Liver (tissue), 9 donors: ENCODE results near the gene KRTAP9-8. TPM values are rescaled to one million over a fixed set of nuclear protein-coding genes. Genes with fewer than 3 reads are reported as not detected.

Source experiments
- DNase-seq: peaks from one replicate; pipeline ENCODE4 v3.0.0-alpha.2; 2017; ENCODE audit warnings: low spot score
- H3K27ac ChIP-seq, 2 donors: one replicate each; pipeline ENCODE4 v1.7.0; 2013; ENCODE audit warnings: inconsistent platforms in 2 of 2, low read length in 2 of 2, control low read depth in 1 of 2, low read depth in 1 of 2, mild to moderate bottlenecking in 1 of 2
- H3K27me3 ChIP-seq, 4 donors: one replicate each; pipeline versions ENCODE4 v1.6.1 to v1.7.0; 2013; ENCODE audit warnings: low read length in 3 of 4, inconsistent platforms in 1 of 4, mild to moderate bottlenecking in 1 of 4, moderate library complexity in 1 of 4; ENCODE audit not compliant: control insufficient read depth in 4 of 4, insufficient read depth in 4 of 4
- H3K36me3 ChIP-seq, 4 donors: one replicate each; pipeline versions ENCODE4 v1.6.1 to v1.7.0; 2013; ENCODE audit warnings: low read length in 3 of 4, mild to moderate bottlenecking in 3 of 4, low read depth in 1 of 4, moderate library complexity in 1 of 4; ENCODE audit not compliant: control insufficient read depth in 4 of 4, insufficient read depth in 3 of 4
- H3K4me1 ChIP-seq, 4 donors: one replicate each; pipeline versions ENCODE4 v1.6.1 to v1.7.0; 2013; ENCODE audit warnings: low read length in 3 of 4, mild to moderate bottlenecking in 3 of 4, moderate library complexity in 1 of 4; ENCODE audit not compliant: control insufficient read depth in 4 of 4, insufficient read depth in 4 of 4
- H3K4me3 ChIP-seq, 3 donors: one replicate each; pipeline versions ENCODE4 v1.6.1 to v1.7.0; 2013; ENCODE audit warnings: low read length in 3 of 3, control low read depth in 1 of 3, low read depth in 1 of 3, mild to moderate bottlenecking in 1 of 3
- H3K9ac ChIP-seq, 2 donors: one replicate each; pipeline ENCODE4 v1.7.0; 2013; ENCODE audit warnings: low read length in 2 of 2, mild to moderate bottlenecking in 2 of 2, moderate library complexity in 2 of 2, control low read depth in 1 of 2, low read depth in 1 of 2
- H3K9me3 ChIP-seq, 4 donors: one replicate each; pipeline versions ENCODE4 v1.6.1 to v1.7.0; 2013; ENCODE audit warnings: low read length in 3 of 4; ENCODE audit not compliant: control insufficient read depth in 4 of 4
- EGR1 ChIP-seq, 2 donors: IDR thresholded peaks; 2 replicates each; pipeline ENCODE4 v1.6.1; 2016 to 2018; ENCODE audit warnings: antibody characterized with exemption in 2 of 2, low read depth in 2 of 2
- FOXA1 ChIP-seq: IDR thresholded peaks from 2 replicates; pipeline ENCODE4 v1.6.1; 2016; ENCODE audit warnings: antibody characterized with exemption
- FOXA2 ChIP-seq: IDR thresholded peaks from 2 replicates; pipeline ENCODE4 v1.6.1; 2016; ENCODE audit warnings: antibody characterized with exemption
- GABPA ChIP-seq, 2 donors: IDR thresholded peaks in 1 of 2; conservative IDR thresholded peaks in 1 of 2; 2 replicates each; pipeline ENCODE4 v1.6.1; 2016; ENCODE audit warnings: antibody characterized with exemption in 2 of 2, mild to moderate bottlenecking in 1 of 2, moderate library complexity in 1 of 2
- HNF4A ChIP-seq, 2 donors: conservative IDR thresholded peaks; 2 replicates each; pipeline ENCODE4 v1.6.1; 2016; ENCODE audit warnings: antibody characterized with exemption in 2 of 2, mild to moderate bottlenecking in 2 of 2
- HNF4G ChIP-seq: IDR thresholded peaks from 2 replicates; pipeline ENCODE4 v1.6.1; 2016; ENCODE audit warnings: antibody characterized with exemption
- JUND ChIP-seq, 2 donors: IDR thresholded peaks; 2 replicates each; pipeline ENCODE4 v1.6.1; 2016; ENCODE audit warnings: antibody characterized with exemption in 2 of 2
- NR2F2 ChIP-seq: IDR thresholded peaks from 2 replicates; pipeline ENCODE4 v1.6.1; 2016; ENCODE audit warnings: antibody characterized with exemption
- RAD21 ChIP-seq, 2 donors: IDR thresholded peaks; 2 replicates each; pipeline ENCODE4 v1.6.1; 2016; ENCODE audit warnings: antibody characterized with exemption in 2 of 2, mild to moderate bottlenecking in 2 of 2
- RXRA ChIP-seq, 2 donors: IDR thresholded peaks; 2 replicates each; pipeline ENCODE4 v1.6.1; 2017 to 2018; ENCODE audit warnings: antibody characterized with exemption in 2 of 2, mild to moderate bottlenecking in 1 of 2
- SP1 ChIP-seq: IDR thresholded peaks from 2 replicates; pipeline ENCODE4 v1.6.1; 2018; ENCODE audit warnings: antibody characterized with exemption, mild to moderate bottlenecking
- TAF1 ChIP-seq: conservative IDR thresholded peaks from 2 replicates; pipeline ENCODE4 v1.6.1; 2016; ENCODE audit warnings: antibody characterized with exemption, mild to moderate bottlenecking
- YY1 ChIP-seq: IDR thresholded peaks from 2 replicates; pipeline ENCODE4 v1.6.1; 2016; ENCODE audit warnings: antibody characterized with exemption, mild to moderate bottlenecking
- WGBS: extraction: QIAGEN DNeasy Blood & Tissue Kit; methylation state at CpG from one replicate; pipeline ENCODE4 v1.1.7; 2013; 5-methylcytosine and 5-hydroxymethylcytosine counted together
- polyA plus RNA-seq, 2 donors: library from polyadenylated mRNA; stranded (reverse) in 1 of 2; unstranded in 1 of 2; fragments of 200-250 nt in 1 of 2; fragments of >200 nt in 1 of 2; fragmentation: Nextera tagmentation in 1 of 2; extraction: Ambion mirVana in 1 of 2; gene quantifications; one replicate each; pipeline versions ENCODE4 v1.2.1 to v1.2.3, GENCODE V29; 2013 to 2015
- total RNA-seq, 2 donors: library from RNA; depleted of rRNA; stranded (reverse); fragments of >200 nt; gene quantifications; one replicate each; pipeline ENCODE4 v1.2.3, GENCODE V29; 2014
- TF ChIP-seq, protein P1 (sequence below): fragments of 150-350 bp; IDR thresholded peaks from 2 replicates; pipeline ENCODE4 v1.5.1; 2017; ENCODE audit warnings: improper control_type of control experiment, low read depth, low read length; ENCODE audit not compliant: missing input control
- TF ChIP-seq, protein P2 (sequence below): IDR thresholded peaks from 2 replicates; pipeline ENCODE4 v1.6.1; 2016; ENCODE audit warnings: antibody characterized with exemption
- TF ChIP-seq, protein P3 (sequence below): IDR thresholded peaks from 2 replicates; pipeline ENCODE4 v1.6.1; 2016; ENCODE audit warnings: antibody characterized with exemption, mild to moderate bottlenecking
- TF ChIP-seq, protein P4 (sequence below): IDR thresholded peaks from 2 replicates; pipeline ENCODE4 v1.6.1; 2016; ENCODE audit warnings: antibody characterized with exemption
- TF ChIP-seq, protein P5 (sequence below): IDR thresholded peaks from 2 replicates; pipeline ENCODE4 v1.6.1; 2016; ENCODE audit warnings: antibody characterized with exemption
- donor health status: healthy.
- donor health status: healthy.
- donor health status: healthy.
- donor health status: healthy.
- donor health status: healthy.

Gene KRTAP9-8
- total and polyA plus RNA-seq, 4 donors = not detected

DNA sequence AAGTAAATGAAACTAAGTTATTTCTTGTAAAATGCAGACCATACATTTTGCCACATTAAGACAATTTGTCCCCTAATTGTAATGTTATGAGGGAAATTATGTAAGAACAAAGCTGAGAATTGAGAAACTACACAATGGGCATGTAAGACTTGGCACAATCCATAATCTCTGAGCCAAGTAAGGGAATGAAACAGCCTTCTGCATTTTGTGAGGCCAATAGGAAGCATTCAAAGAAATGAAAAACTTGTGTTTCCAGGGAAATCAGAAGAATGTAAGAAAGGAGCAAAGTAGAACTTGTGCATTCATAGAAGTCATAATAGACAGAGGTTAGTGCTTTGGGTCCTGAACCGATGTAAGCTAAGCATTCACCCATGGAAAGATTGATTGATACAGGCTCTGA, 13.5 kb downstream of the KRTAP9-8 start:
- Histone ChIP-seq H3K27ac (no peak overlapping the region), H3K27me3 (no peaks in the 10 kb centered on the region), H3K36me3 (no peaks in the 10 kb centered on the region), H3K9ac (no peak overlapping the region), H3K4me3 (no peak overlapping the region), H3K4me1 (no peaks in the 10 kb centered on the region), H3K9me3 (no peaks in the 10 kb centered on the region)
- 92% methylated on average over 1 of the region's 1 CpG for WGBS
- DNase-seq = no peak
- TF ChIP-seq, protein P1, sequence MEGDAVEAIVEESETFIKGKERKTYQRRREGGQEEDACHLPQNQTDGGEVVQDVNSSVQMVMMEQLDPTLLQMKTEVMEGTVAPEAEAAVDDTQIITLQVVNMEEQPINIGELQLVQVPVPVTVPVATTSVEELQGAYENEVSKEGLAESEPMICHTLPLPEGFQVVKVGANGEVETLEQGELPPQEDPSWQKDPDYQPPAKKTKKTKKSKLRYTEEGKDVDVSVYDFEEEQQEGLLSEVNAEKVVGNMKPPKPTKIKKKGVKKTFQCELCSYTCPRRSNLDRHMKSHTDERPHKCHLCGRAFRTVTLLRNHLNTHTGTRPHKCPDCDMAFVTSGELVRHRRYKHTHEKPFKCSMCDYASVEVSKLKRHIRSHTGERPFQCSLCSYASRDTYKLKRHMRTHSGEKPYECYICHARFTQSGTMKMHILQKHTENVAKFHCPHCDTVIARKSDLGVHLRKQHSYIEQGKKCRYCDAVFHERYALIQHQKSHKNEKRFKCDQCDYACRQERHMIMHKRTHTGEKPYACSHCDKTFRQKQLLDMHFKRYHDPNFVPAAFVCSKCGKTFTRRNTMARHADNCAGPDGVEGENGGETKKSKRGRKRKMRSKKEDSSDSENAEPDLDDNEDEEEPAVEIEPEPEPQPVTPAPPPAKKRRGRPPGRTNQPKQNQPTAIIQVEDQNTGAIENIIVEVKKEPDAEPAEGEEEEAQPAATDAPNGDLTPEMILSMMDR = no peak
- TF ChIP-seq, protein P2, sequence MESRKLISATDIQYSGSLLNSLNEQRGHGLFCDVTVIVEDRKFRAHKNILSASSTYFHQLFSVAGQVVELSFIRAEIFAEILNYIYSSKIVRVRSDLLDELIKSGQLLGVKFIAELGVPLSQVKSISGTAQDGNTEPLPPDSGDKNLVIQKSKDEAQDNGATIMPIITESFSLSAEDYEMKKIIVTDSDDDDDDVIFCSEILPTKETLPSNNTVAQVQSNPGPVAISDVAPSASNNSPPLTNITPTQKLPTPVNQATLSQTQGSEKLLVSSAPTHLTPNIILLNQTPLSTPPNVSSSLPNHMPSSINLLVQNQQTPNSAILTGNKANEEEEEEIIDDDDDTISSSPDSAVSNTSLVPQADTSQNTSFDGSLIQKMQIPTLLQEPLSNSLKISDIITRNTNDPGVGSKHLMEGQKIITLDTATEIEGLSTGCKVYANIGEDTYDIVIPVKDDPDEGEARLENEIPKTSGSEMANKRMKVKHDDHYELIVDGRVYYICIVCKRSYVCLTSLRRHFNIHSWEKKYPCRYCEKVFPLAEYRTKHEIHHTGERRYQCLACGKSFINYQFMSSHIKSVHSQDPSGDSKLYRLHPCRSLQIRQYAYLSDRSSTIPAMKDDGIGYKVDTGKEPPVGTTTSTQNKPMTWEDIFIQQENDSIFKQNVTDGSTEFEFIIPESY = no peak
- TF ChIP-seq, protein P3, sequence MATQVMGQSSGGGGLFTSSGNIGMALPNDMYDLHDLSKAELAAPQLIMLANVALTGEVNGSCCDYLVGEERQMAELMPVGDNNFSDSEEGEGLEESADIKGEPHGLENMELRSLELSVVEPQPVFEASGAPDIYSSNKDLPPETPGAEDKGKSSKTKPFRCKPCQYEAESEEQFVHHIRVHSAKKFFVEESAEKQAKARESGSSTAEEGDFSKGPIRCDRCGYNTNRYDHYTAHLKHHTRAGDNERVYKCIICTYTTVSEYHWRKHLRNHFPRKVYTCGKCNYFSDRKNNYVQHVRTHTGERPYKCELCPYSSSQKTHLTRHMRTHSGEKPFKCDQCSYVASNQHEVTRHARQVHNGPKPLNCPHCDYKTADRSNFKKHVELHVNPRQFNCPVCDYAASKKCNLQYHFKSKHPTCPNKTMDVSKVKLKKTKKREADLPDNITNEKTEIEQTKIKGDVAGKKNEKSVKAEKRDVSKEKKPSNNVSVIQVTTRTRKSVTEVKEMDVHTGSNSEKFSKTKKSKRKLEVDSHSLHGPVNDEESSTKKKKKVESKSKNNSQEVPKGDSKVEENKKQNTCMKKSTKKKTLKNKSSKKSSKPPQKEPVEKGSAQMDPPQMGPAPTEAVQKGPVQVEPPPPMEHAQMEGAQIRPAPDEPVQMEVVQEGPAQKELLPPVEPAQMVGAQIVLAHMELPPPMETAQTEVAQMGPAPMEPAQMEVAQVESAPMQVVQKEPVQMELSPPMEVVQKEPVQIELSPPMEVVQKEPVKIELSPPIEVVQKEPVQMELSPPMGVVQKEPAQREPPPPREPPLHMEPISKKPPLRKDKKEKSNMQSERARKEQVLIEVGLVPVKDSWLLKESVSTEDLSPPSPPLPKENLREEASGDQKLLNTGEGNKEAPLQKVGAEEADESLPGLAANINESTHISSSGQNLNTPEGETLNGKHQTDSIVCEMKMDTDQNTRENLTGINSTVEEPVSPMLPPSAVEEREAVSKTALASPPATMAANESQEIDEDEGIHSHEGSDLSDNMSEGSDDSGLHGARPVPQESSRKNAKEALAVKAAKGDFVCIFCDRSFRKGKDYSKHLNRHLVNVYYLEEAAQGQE = no peak
- no peak for TF ChIP-seq GABPA (IDR thresholded peaks at IDR 0.05 in 1 of 2, conservative IDR thresholded peaks at IDR 0.05 in 1 of 2)

GRCh38 chr17:41254861-41255260, 17.1 kb downstream of the KRTAP9-8 start:
- Histone ChIP-seq H3K36me3 (no peaks in the 10 kb centered on the region), H3K4me1 (no peaks in the 10 kb centered on the region), H3K27me3 (peaks cover 0 to 2% (median 0%) of the 10 kb centered on the region in 4 donors), H3K27ac (no peak overlapping the region), H3K9me3 (no peaks in the 10 kb centered on the region), H3K9ac (no peak overlapping the region), H3K4me3 (no peak overlapping the region)
- DNase-seq = no peak
- 0% methylated on average over 1 of the region's 1 CpG for WGBS
- no peak for TF ChIP-seq FOXA2
- TF ChIP-seq, protein P1 = no peak
- TF ChIP-seq, protein P4, sequence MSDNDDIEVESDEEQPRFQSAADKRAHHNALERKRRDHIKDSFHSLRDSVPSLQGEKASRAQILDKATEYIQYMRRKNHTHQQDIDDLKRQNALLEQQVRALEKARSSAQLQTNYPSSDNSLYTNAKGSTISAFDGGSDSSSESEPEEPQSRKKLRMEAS = no peak
- TF ChIP-seq EGR1 (IDR thresholded peaks at IDR 0.05; ENCODE audit: low read depth in 2 of 2) = no peak
- TF ChIP-seq HNF4A (conservative IDR thresholded peaks at IDR 0.05) = no peak
- TF ChIP-seq NR2F2 = no peak
- TF ChIP-seq, protein P5, sequence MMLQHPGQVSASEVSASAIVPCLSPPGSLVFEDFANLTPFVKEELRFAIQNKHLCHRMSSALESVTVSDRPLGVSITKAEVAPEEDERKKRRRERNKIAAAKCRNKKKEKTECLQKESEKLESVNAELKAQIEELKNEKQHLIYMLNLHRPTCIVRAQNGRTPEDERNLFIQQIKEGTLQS = no peak
- TF ChIP-seq JUND (IDR thresholded peaks at IDR 0.05) = no peak
- no peak for TF ChIP-seq YY1
- TF ChIP-seq RXRA (IDR thresholded peaks at IDR 0.05) = no peak
- TF ChIP-seq TAF1 = no peak
- no peak for TF ChIP-seq FOXA1
- TF ChIP-seq HNF4G = no peak
- TF ChIP-seq SP1 = no peak
- TF ChIP-seq RAD21 (IDR thresholded peaks at IDR 0.05) = no peak
- TF ChIP-seq, protein P2 = no peak
